Peyer's patch (tissue), 4 donors: Measurements from ENCODE around the gene ZDHHC3.

Source experiments
- CTCF ChIP-seq, 6 experiments: fragments of 450-650 bp in 4 of 6; fragments of 200-600 bp in 2 of 6; sonication (generic) in 1 of 6; IDR thresholded peaks; one replicate each; pipeline ENCODE4 v1.5.1; 2017 to 2019; ENCODE audit warnings: antibody characterized with exemption in 6 of 6, mild to moderate bottlenecking in 3 of 6, moderate library complexity in 1 of 6
- POLR2A ChIP-seq, 2 donors: fragments of 450-650 bp; IDR thresholded peaks; one replicate each; pipeline ENCODE4 v1.5.1; 2017; ENCODE audit warnings: antibody characterized with exemption in 2 of 2, mild to moderate bottlenecking in 2 of 2, moderate library complexity in 2 of 2

GRCh38 chr3:45001738-45002137 is 25.8 kb upstream of the ZDHHC3 start:
- TF ChIP-seq POLR2A (IDR thresholded peaks at IDR 0.05) (no peak), CTCF (IDR thresholded peaks at IDR 0.05) (no peak)
